GM18868 (cell line): Measurements from ENCODE around the gene MS4A7.

Experiments used
- ATAC-seq: cut with Tn5 transposase; IDR thresholded peaks from one replicate; pipeline ENCODE4 v1.9.1; 2021; ENCODE audit warnings: mild to moderate bottlenecking, moderate library complexity; ENCODE audit not compliant: unreplicated experiment

The MS4A7 gene

GRCh38 chr11:60370811-60371298 lies 7.5 kb upstream of the MS4A7 start:
- ATAC-seq: no peak

- no peak for ATAC-seq
Observed at GRCh38 chr11:60371386-60371785, 6.9 kb upstream of the MS4A7 start.

- no peak for ATAC-seq
Observed at GRCh38 chr11:60371854-60372253, 6.5 kb upstream of the MS4A7 start.

GRCh38 chr11:60372767-60373166 lies 5.6 kb upstream of the MS4A7 start:
- ATAC-seq: no peak

- no peak for ATAC-seq
Observed at GRCh38 chr11:60375316-60375715, 3.0 kb upstream of the MS4A7 start.

- no peak for ATAC-seq
Observed at GRCh38 chr11:60376601-60377000, 1.7 kb upstream of the MS4A7 start.

- ATAC-seq: peak; percentile 63
Observed at GRCh38 chr11:60377401-60378136, 763 bp upstream of the MS4A7 start.

GRCh38 chr11:60389279-60389910 lies 11.1 kb downstream of the MS4A7 start:
- peak; percentile 94 for ATAC-seq

GRCh38 chr11:60390419-60390818 lies 12.1 kb downstream of the MS4A7 start:
- ATAC-seq: no peak

- no peak for ATAC-seq
Observed at GRCh38 chr11:60392361-60392760, 14.0 kb downstream of the MS4A7 start.

- ATAC-seq: no peak
Observed at GRCh38 chr11:60393016-60393415, 14.7 kb downstream of the MS4A7 start.

GRCh38 chr11:60394666-60395380 lies 16.5 kb downstream of the MS4A7 start:
- no peak for ATAC-seq

- ATAC-seq: peak; percentile 8
Observed at GRCh38 chr11:60396382-60396781, 18.1 kb downstream of the MS4A7 start, which contains the start of gene MS4A14. MS4A14 (plus strand) TSS chr11:60396459; CDS start chr11:60396579, 120 bp downstream.

- peak; percentile 90 for ATAC-seq
Observed at GRCh38 chr11:60396799-60397198, 18.5 kb downstream of the MS4A7 start.

- no peak for ATAC-seq
Observed at GRCh38 chr11:60420015-60420414, 41.7 kb downstream of the MS4A7 start.

- no peak for ATAC-seq
Observed at GRCh38 chr11:60422609-60423008, 44.3 kb downstream of the MS4A7 start.

GRCh38 chr11:60428517-60428916 lies 50.2 kb downstream of the MS4A7 start:
- no peak for ATAC-seq

- no peak for ATAC-seq
Observed at GRCh38 chr11:60429272-60429671, 50.9 kb downstream of the MS4A7 start, which contains the start of gene MS4A5. MS4A5 (plus strand) TSS chr11:60429572; CDS start chr11:60429675, 103 bp downstream.

GRCh38 chr11:60431251-60431650 lies 52.9 kb downstream of the MS4A7 start:
- ATAC-seq: no peak

- no peak for ATAC-seq
Observed at GRCh38 chr11:60433401-60433800, 55.1 kb downstream of the MS4A7 start.
